Stimulated activated effector memory CD8-positive, alpha-beta T cell treated with anti-CD3 and anti-CD28 coated beads, Interleukin-12 subunit alpha, Interleukin-12 subunit beta, amount 100 ng/mL, for 72 hours (primary cell): ENCODE measurements around the gene GRAMD1C.
A peak's percentile ranks its signal among the peaks of the same experiment; 100 is the strongest.

Source experiments
- ATAC-seq: fragments of 150-1000 bp; cut with Tn5 transposase; 2 replicates; pipeline ENCODE4 v1.10.0; 2021
- DNase-seq, 2 donors: peaks; one replicate each; pipeline ENCODE4 v3.0.0; 2021 to 2022; ENCODE audit warnings: low spot score in 2 of 2
- H3K27ac Mint-ChIP-seq: one replicate; pipeline ENCODE4 v1.8.0; 2022; ENCODE audit warnings: mild to moderate bottlenecking, mixed read lengths
- H3K36me3 Mint-ChIP-seq: one replicate; pipeline ENCODE4 v1.8.0; 2022; ENCODE audit warnings: mild to moderate bottlenecking, mixed read lengths
- H3K4me1 Mint-ChIP-seq: one replicate; pipeline ENCODE4 v1.8.0; 2022; ENCODE audit warnings: mixed read lengths
- H3K4me3 Mint-ChIP-seq: one replicate; pipeline ENCODE4 v1.8.0; 2022; ENCODE audit warnings: mild to moderate bottlenecking, mixed read lengths
- H3K9me3 Mint-ChIP-seq: one replicate; pipeline ENCODE4 v1.8.0; 2022; ENCODE audit warnings: mixed read lengths

Gene GRAMD1C

GRCh38 chr3:113838631-113839209 is at the start of gene GRAMD1C:
Gene GRAMD1C (plus strand): TSS chr3:113838788. CDS start chr3:113838910, 122 bp downstream.
- Mint-ChIP-seq H3K4me3 (peak within 1 kb of the TSS; percentile 63), H3K27ac (no peak within 1 kb of the TSS), H3K4me1 (no peaks in the 10 kb centered on the region), H3K9me3 (no peaks in the 10 kb centered on the region), H3K36me3 (no peaks in the 10 kb centered on the region)
- DNase-seq, result peak; percentile 71 to 86
- ATAC-seq, result peak; percentile 98

DNA sequence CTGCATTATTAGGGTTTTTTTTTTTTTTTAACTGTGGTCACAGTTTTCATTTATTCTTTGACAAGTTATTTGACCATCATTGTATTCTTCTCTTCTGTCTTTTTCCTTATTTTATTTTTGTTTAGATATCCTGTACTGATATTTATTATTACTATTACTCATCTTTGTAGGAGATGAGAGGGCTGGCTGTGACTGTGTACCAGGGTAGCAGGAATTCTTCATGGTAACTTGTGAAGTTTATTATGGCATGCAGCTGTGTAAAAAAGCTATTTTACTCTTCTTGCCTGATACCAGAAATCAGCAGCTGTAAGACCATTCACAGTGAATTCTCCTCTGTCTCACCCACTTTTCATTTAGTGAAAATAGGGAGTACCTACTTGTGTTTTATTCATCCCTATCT is 47.2 kb upstream of the GRAMD1C start:
- Mint-ChIP-seq H3K9me3 (no peaks in the 10 kb centered on the region), H3K27ac (no peak overlapping the region), H3K36me3 (peaks cover 68% of the 10 kb centered on the region), H3K4me1 (no peaks in the 10 kb centered on the region), H3K4me3 (no peak overlapping the region)
- DNase-seq, result no peak
- no peak for ATAC-seq

- peaks cover 69% of the 10 kb centered on the region for H3K36me3 Mint-ChIP-seq
- no peaks in the 10 kb centered on the region for H3K4me1 Mint-ChIP-seq
- H3K27ac Mint-ChIP-seq, result no peak overlapping the region
- ATAC-seq, result no peak
- DNase-seq, result no peak
- no peak overlapping the region for H3K4me3 Mint-ChIP-seq
- no peaks in the 10 kb centered on the region for H3K9me3 Mint-ChIP-seq
These were observed 44.1 kb upstream of the GRAMD1C start for GRCh38 chr3:113794526-113794925.

- Mint-ChIP-seq H3K4me1 (no peaks in the 10 kb centered on the region), H3K27ac (no peak overlapping the region), H3K4me3 (no peak overlapping the region), H3K36me3 (peaks cover 69% of the 10 kb centered on the region), H3K9me3 (no peaks in the 10 kb centered on the region)
- no peak for DNase-seq
- no peak for ATAC-seq
These were observed 42.9 kb upstream of the GRAMD1C start for GRCh38 chr3:113795693-113796092.

GRCh38 chr3:113802795-113803455 is 35.7 kb upstream of the GRAMD1C start:
- ATAC-seq (no peak), DNase-seq (no peak)
- Mint-ChIP-seq H3K4me3 (no peak overlapping the region), H3K27ac (no peak overlapping the region), H3K36me3 (peaks cover 83% of the 10 kb centered on the region), H3K9me3 (no peaks in the 10 kb centered on the region), H3K4me1 (no peaks in the 10 kb centered on the region)

- Mint-ChIP-seq H3K4me1 (no peaks in the 10 kb centered on the region), H3K9me3 (no peaks in the 10 kb centered on the region), H3K36me3 (peaks cover 83% of the 10 kb centered on the region), H3K27ac (no peak overlapping the region), H3K4me3 (no peak overlapping the region)
- DNase-seq (no peak), ATAC-seq (no peak)
These were observed 33.9 kb upstream of the GRAMD1C start for GRCh38 chr3:113804661-113805060.

- H3K36me3 Mint-ChIP-seq, result peaks cover 83% of the 10 kb centered on the region
- H3K4me3 Mint-ChIP-seq, result no peak overlapping the region
These were observed 33.3 kb upstream of the GRAMD1C start for GRCh38 chr3:113805249-113805648.

GRCh38 chr3:113812854-113813253 is 25.7 kb upstream of the GRAMD1C start:
- peak in 1 of 2 donors; percentile 29 for DNase-seq
- no peak overlapping the region for H3K4me3 Mint-ChIP-seq
- no peaks in the 10 kb centered on the region for H3K9me3 Mint-ChIP-seq
- H3K36me3 Mint-ChIP-seq, result peaks cover 36% of the 10 kb centered on the region
- H3K27ac Mint-ChIP-seq, result no peak overlapping the region
- ATAC-seq, result no peak
- H3K4me1 Mint-ChIP-seq, result no peaks in the 10 kb centered on the region

More at GRCh38 chr3:113805249-113805648, 33.3 kb upstream of the GRAMD1C start:
- ATAC-seq (no peak), DNase-seq (no peak)
- Mint-ChIP-seq H3K9me3 (no peaks in the 10 kb centered on the region), H3K27ac (no peak overlapping the region), H3K4me1 (no peaks in the 10 kb centered on the region)

GRCh38 chr3:113819866-113820265 is 18.7 kb upstream of the GRAMD1C start:
- Mint-ChIP-seq H3K36me3 (no peaks in the 10 kb centered on the region), H3K9me3 (no peaks in the 10 kb centered on the region), H3K27ac (no peak overlapping the region), H3K4me1 (no peaks in the 10 kb centered on the region), H3K4me3 (no peak overlapping the region)
- ATAC-seq (no peak), DNase-seq (no peak)

DNA sequence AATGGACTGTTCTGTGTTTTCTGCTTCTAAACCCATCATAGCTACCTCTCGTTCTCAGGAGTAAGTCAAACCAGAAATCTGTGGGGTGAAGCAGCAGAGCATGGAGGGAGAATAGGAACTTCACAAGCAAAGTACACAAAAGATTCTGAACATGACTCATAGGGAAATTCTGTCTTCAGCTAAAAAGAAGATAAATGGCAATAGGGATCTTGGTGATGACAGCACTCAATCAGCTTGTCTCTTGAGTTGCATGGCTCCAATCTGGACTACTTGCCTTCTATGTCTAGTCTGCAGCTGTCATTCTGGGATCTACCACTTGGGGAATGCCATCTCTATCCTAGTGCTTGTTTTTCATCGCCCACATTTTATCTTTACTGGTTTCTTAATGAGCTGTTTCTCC is 13.5 kb upstream of the GRAMD1C start:
- H3K4me3 Mint-ChIP-seq, result no peak overlapping the region
- H3K4me1 Mint-ChIP-seq, result peaks cover 7% of the 10 kb centered on the region
- H3K27ac Mint-ChIP-seq, result no peak overlapping the region
- no peaks in the 10 kb centered on the region for H3K9me3 Mint-ChIP-seq
- DNase-seq, result no peak
- H3K36me3 Mint-ChIP-seq, result no peaks in the 10 kb centered on the region
- peak; percentile 32 for ATAC-seq

- H3K36me3 Mint-ChIP-seq, result no peaks in the 10 kb centered on the region
- H3K4me1 Mint-ChIP-seq, result peaks cover 13% of the 10 kb centered on the region
- DNase-seq, result no peak
- H3K4me3 Mint-ChIP-seq, result no peak overlapping the region
- no peak overlapping the region for H3K27ac Mint-ChIP-seq
- no peak for ATAC-seq
- H3K9me3 Mint-ChIP-seq, result peaks cover 5% of the 10 kb centered on the region
These were observed 10.0 kb upstream of the GRAMD1C start for GRCh38 chr3:113828600-113828999.

DNA sequence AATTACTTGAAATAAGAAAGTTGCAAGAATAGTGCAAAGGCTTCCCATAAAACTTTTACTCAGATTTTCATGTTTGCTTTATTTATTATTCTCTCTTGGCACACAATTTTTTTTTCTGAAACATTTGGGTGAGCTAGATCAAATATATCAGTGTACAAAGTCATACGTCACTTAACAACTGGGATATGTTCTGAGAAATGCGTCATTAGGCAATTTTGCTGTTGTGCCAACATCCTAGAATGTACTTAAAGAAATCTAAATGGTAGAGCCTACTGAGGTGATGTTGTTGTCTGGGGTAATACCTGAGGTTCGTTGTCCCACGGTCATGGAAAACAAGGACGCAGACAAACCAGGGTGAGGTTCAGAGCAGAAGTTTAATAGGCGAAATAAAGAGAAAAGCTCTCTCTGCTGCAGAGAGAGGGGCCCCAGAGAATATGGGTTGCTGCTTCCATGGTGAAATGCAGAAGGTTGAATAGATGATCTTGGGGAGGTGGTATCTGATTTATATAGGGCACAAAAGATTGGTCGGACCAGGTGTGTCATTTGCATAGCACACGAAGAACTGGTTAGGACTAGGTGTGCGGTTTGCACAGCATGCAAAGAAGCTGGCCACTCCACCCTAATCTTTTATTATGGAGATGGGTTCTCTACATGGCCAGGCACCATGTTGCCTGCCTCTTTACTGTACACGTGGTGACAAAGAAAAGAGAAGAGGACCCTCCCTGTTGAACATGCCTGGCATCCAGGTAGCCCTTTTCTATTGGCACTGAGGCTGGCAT is 8.8 kb upstream of the GRAMD1C start:
- DNase-seq (no peak), ATAC-seq (no peak)
- no peak overlapping the region for H3K27ac Mint-ChIP-seq
- no peaks in the 10 kb centered on the region for H3K36me3 Mint-ChIP-seq
- H3K4me1 Mint-ChIP-seq, result peaks cover 13% of the 10 kb centered on the region
- H3K9me3 Mint-ChIP-seq, result peaks cover 5% of the 10 kb centered on the region
- H3K4me3 Mint-ChIP-seq, result no peak overlapping the region

DNA sequence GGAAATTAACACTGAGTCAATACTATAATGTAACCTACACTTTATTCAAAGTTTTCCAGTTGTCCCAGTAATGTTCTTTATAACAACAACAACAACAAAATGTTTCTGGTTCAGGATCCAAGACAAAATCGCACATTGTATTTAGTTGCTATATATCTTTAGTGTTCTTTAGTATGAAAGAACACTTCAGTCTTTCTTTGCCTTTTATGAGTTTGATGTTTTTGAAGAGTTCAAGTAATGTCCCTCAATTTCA is 7.6 kb upstream of the GRAMD1C start:
- H3K9me3 Mint-ChIP-seq, result peaks cover 5% of the 10 kb centered on the region
- peaks cover 13% of the 10 kb centered on the region for H3K4me1 Mint-ChIP-seq

GRCh38 chr3:113832477-113833164 is 6.0 kb upstream of the GRAMD1C start:
- Mint-ChIP-seq H3K9me3 (peaks cover 5% of the 10 kb centered on the region), H3K36me3 (no peaks in the 10 kb centered on the region), H3K4me3 (no peak overlapping the region), H3K27ac (no peak overlapping the region), H3K4me1 (peaks cover 13% of the 10 kb centered on the region)
- no peak for DNase-seq
- ATAC-seq, result peak; percentile 65

More for the DNA sequence above, 7.6 kb upstream of the GRAMD1C start:
- ATAC-seq (no peak), DNase-seq (no peak)
- no peak overlapping the region for H3K4me3 Mint-ChIP-seq
- no peak overlapping the region for H3K27ac Mint-ChIP-seq
- H3K36me3 Mint-ChIP-seq, result no peaks in the 10 kb centered on the region

- H3K4me1 Mint-ChIP-seq, result peaks cover 6% of the 10 kb centered on the region
These were observed 3.6 kb upstream of the GRAMD1C start for GRCh38 chr3:113834983-113835382.

More at GRCh38 chr3:113834983-113835382, 3.6 kb upstream of the GRAMD1C start:
- no peak overlapping the region for H3K27ac Mint-ChIP-seq
- H3K9me3 Mint-ChIP-seq, result peaks cover 5% of the 10 kb centered on the region
- no peaks in the 10 kb centered on the region for H3K36me3 Mint-ChIP-seq
- H3K4me3 Mint-ChIP-seq, result no peak overlapping the region
- DNase-seq (no peak), ATAC-seq (no peak)
